ENCODE measurements around the gene SRSF4. TPM values are rescaled to one million over a fixed set of nuclear protein-coding genes. Genes with fewer than 3 reads are reported as not detected.

Gene SRSF4
- total and polyA plus RNA-seq, 10 of the 15 experiments (the other 5 are each of a cell fraction or from before 2014, with no cell fraction given): 17.2 to 107 (median 78.6) TPM

DNA sequence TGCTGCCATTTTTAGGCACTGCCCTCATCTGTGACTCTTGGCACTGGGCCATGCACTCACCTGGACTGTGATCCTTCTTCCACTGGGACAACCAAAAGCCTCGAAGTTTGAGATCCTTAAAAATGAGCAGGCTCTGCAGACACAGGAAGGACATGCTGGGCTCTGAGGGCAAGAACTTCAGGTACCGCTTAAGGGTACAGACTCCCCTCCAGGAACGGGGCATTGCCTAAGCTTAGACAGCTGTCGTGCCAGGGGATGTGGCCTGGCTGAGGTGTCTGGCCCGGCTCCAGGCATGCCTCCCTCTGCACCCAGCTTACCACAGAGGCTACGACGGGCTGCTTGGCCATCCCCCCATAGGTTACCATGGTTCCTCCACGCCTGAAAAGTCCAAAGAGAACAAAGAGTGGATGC lies 14.2 kb upstream of the SRSF4 start (continued):
- no peak for TF ChIP-seq EZH2 (IDR thresholded peaks at IDR 0.05; ENCODE audit: borderline replicate concordance, control insufficient read depth, low read depth, low read length)
- no peak for TF ChIP-seq ATF7 (IDR thresholded peaks at IDR 0.05; ENCODE audit: low read depth)
- TF ChIP-seq MLLT1 (IDR thresholded peaks at IDR 0.05): no peak
- TF ChIP-seq, protein P1, sequence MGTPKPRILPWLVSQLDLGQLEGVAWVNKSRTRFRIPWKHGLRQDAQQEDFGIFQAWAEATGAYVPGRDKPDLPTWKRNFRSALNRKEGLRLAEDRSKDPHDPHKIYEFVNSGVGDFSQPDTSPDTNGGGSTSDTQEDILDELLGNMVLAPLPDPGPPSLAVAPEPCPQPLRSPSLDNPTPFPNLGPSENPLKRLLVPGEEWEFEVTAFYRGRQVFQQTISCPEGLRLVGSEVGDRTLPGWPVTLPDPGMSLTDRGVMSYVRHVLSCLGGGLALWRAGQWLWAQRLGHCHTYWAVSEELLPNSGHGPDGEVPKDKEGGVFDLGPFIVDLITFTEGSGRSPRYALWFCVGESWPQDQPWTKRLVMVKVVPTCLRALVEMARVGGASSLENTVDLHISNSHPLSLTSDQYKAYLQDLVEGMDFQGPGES (IDR thresholded peaks at IDR 0.05): no peak

DNA sequence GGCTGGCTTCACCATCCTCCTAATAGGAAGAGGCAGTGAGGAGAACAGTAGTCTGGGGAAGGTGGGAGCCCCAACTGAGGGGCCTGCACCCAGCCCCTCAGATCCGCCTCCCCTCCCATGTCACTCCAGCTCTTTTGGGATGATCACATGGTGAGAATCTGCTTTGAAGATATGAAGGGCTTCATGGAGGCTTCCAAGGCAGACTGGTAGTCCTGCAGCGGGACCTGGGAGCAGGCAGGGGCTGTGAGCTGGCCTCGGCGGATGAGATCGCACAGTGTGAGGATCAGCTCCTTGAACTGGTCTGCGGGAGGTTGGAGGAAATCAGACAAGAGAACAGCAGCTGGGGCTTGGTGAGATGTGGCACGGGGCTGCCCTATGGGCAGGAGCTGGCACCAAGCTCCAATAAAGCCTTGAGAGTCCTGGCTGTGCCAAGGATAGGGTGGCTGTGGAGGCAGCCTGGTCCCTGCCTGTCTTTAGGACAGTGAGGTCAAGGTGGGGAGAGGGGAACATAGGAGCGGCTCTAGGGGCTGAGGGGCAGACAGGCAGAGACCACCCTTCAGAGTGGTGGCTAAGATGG lies 12.3 kb upstream of the SRSF4 start:
- 96% methylated on average over 5 of the region's 8 CpGs for WGBS (ENCODE audit: insufficient coverage, insufficient replicate concordance, low lambda C conversion rate, missing lambda C conversion rate)
- POLR2A ChIA-PET: interaction anchor here (1.8 kb wide), 1 partner anchor 12 kb away, joined by 5 read pairs; the partner anchor contains the start of gene SRSF4
- in situ Hi-C loops (cut with MboI): no loop called here
- BruUV-seq (replicated peaks): no TSS peak
- TF ChIP-seq HDGF (IDR thresholded peaks at IDR 0.05): no peak
- no peak for TF ChIP-seq RELA (IDR thresholded peaks at IDR 0.05; ENCODE audit: borderline replicate concordance, partially characterized antibody)
- TF ChIP-seq NR2C1 (IDR thresholded peaks at IDR 0.05): no peak
- TF ChIP-seq ESRRA (IDR thresholded peaks at IDR 0.05; ENCODE audit: low read length): no peak
- TF ChIP-seq GABPA (IDR thresholded peaks at IDR 0.05; ENCODE audit: low read depth): no peak
- TF ChIP-seq BHLHE40 (IDR thresholded peaks at IDR 0.05; ENCODE audit: borderline replicate concordance in 1 of 2, low read depth in 2 of 2, low read length in 1 of 2): no peak
- TF ChIP-seq BCL3 (IDR thresholded peaks at IDR 0.05; ENCODE audit: borderline replicate concordance, insufficient read depth, low read depth, low read length, poor library complexity, severe bottlenecking): no peak
- no peak for TF ChIP-seq IKZF1 (conservative IDR thresholded peaks at IDR 0.05)
- TF ChIP-seq, protein P2, sequence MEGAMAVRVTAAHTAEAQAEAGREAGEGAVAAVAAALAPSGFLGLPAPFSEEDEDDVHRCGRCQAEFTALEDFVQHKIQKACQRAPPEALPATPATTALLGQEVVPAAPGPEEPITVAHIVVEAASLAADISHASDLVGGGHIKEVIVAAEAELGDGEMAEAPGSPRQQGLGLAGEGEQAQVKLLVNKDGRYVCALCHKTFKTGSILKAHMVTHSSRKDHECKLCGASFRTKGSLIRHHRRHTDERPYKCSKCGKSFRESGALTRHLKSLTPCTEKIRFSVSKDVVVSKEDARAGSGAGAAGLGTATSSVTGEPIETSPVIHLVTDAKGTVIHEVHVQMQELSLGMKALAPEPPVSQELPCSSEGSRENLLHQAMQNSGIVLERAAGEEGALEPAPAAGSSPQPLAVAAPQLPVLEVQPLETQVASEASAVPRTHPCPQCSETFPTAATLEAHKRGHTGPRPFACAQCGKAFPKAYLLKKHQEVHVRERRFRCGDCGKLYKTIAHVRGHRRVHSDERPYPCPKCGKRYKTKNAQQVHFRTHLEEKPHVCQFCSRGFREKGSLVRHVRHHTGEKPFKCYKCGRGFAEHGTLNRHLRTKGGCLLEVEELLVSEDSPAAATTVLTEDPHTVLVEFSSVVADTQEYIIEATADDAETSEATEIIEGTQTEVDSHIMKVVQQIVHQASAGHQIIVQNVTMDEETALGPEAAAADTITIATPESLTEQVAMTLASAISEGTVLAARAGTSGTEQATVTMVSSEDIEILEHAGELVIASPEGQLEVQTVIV (IDR thresholded peaks at IDR 0.05; ENCODE audit: borderline replicate concordance, partially characterized antibody): no peak
- no peak for TF ChIP-seq NFXL1 (IDR thresholded peaks at IDR 0.05; ENCODE audit: borderline replicate concordance)
- TF ChIP-seq NFYA (IDR thresholded peaks at IDR 0.05; ENCODE audit: borderline replicate concordance, low read depth, low read length): no peak
- DNase-seq (ENCODE audit: low read depth, low spot score) (no peak), ATAC-seq (no peak), FAIRE-seq (no peak)
- intact Hi-C loops (cut with micrococcal nuclease; ENCODE audit: unreplicated experiment): no loop called here
- Histone ChIP-seq H3K36me3 (ENCODE audit: control insufficient read depth in 2 of 2, insufficient read depth in 2 of 2, low read length in 1 of 2) (peaks cover 3 to 6% of the 10 kb centered on the region in 2 experiments; a peak in 3 of 4 replicates), H4K20me1 (ENCODE audit: control insufficient read depth, insufficient read depth) (no peaks in the 10 kb centered on the region), H3K79me2 (ENCODE audit: control insufficient read depth, insufficient read depth, low read length) (no peaks in the 10 kb centered on the region), H3K9ac (ENCODE audit: control insufficient read depth, insufficient read depth, low read length) (no peak overlapping the region), H3K4me2 (ENCODE audit: control insufficient read depth, insufficient read depth) (no peak overlapping the region), H3K27me3 (replicated peaks in 1 of 2; ENCODE audit: control insufficient read depth in 2 of 2, insufficient read depth in 2 of 2, low read length in 1 of 2) (no peaks in the 10 kb centered on the region), H3K4me1 (ENCODE audit: control insufficient read depth, insufficient read depth, low read length) (no peaks in the 10 kb centered on the region), H3K27ac (ENCODE audit: control insufficient read depth, insufficient read depth) (no peak overlapping the region), H3K4me3 (no peak overlapping the region), H2AFZ (ENCODE audit: control insufficient read depth, low read depth, low read length) (no peak overlapping the region), H3K9me3 (replicated peaks; ENCODE audit: control insufficient read depth, insufficient read depth, low read length) (no peaks in the 10 kb centered on the region)
- RAD21 ChIA-PET (ENCODE audit: unreplicated experiment): no interaction called here
- SMC1A ChIA-PET (ENCODE audit: uncharacterized antibody, unreplicated experiment): no interaction called here
- CTCF ChIA-PET: interaction anchor here (1.0 to 1.4 kb wide), 2 partner anchors 8 to 310 kb away, joined by 3 read pairs; no protein-coding TSS in a partner anchor

Measured in GM12878 (cell line).